ENCODE data around the gene CAMSAP3. TPM values are rescaled to one million over a fixed set of nuclear protein-coding genes. Genes with fewer than 3 reads are reported as not detected.

The CAMSAP3 gene
- total RNA-seq, 1 experiment from 2014 or later, result 28.4 TPM

- Histone ChIP-seq H2BK12ac (ENCODE audit: insufficient read length, low read depth, low read length) (no peak overlapping the region), H2BK120ac (ENCODE audit: low read depth, low read length, poor library complexity, severe bottlenecking) (no peak overlapping the region), H2BK15ac (ENCODE audit: low read depth, low read length) (no peak overlapping the region), H3K23ac (ENCODE audit: insufficient read length, low read depth, low read length) (no peak overlapping the region), H3K4ac (ENCODE audit: low read depth, low read length) (no peak overlapping the region), H3K4me2 (ENCODE audit: insufficient read depth, insufficient read length, low read length) (no peak overlapping the region), H3K23me2 (ENCODE audit: insufficient read length, low read depth, low read length, poor library complexity, severe bottlenecking) (no peaks in the 10 kb centered on the region), H3K27me3 (ENCODE audit: insufficient read depth, low read length) (peaks cover 7% of the 10 kb centered on the region; the same call in 1 of the 2 replicates), H2BK20ac (ENCODE audit: low read depth, low read length, poor library complexity, severe bottlenecking) (no peak overlapping the region), H3K79me2 (ENCODE audit: insufficient read depth, low read length) (no peaks in the 10 kb centered on the region), H3K14ac (ENCODE audit: insufficient read depth, low read length) (no peak overlapping the region), H3K56ac (ENCODE audit: insufficient read length, low read depth, low read length) (no peak overlapping the region), H3K9me3 (ENCODE audit: control insufficient read depth, low read depth, low read length) (no peaks in the 10 kb centered on the region), H4K20me1 (ENCODE audit: control insufficient read depth, insufficient read depth, insufficient read length) (no peaks in the 10 kb centered on the region), H4K91ac (ENCODE audit: insufficient read length, low read depth, low read length) (no peak overlapping the region), H3K18ac (ENCODE audit: insufficient read length, low read depth, low read length) (no peak overlapping the region), H2AFZ (ENCODE audit: low read length) (no peak overlapping the region), H3K4me1 (ENCODE audit: insufficient read depth, low read length) (no peaks in the 10 kb centered on the region), H3K9ac (ENCODE audit: extremely low read depth, insufficient read length, low read length) (no peak overlapping the region), H4K5ac (ENCODE audit: insufficient read length, low read depth, low read length) (no peak overlapping the region), H3T11ph (ENCODE audit: low read length) (no peak overlapping the region), H2BK5ac (ENCODE audit: insufficient read length, low read length) (no peak overlapping the region), H3K79me1 (ENCODE audit: insufficient read depth, low read depth, low read length, poor library complexity, severe bottlenecking) (no peaks in the 10 kb centered on the region), H4K8ac (replicated peaks; ENCODE audit: insufficient read length, low read depth, low read length) (no peak overlapping the region), H2AK5ac (ENCODE audit: insufficient read length, low read length) (no peak overlapping the region), H3K27ac (ENCODE audit: insufficient read length, low read depth, low read length) (no peak overlapping the region)
- TF ChIP-seq CTCF (conservative IDR thresholded peaks at IDR 0.05), result no peak
- DNase-seq, result no peak
- Mint-ChIP-seq H3K4me1 (peaks cover 0 to 11% of the 10 kb centered on the region in 2 experiments; a peak in 2 of 4 replicates), H3K27ac (no peak overlapping the region), H3K36me3 (ENCODE audit: insufficient read depth in 1 of 3, low read depth in 3 of 3) (peaks cover 9 to 26% (median 17%) of the 10 kb centered on the region in 3 experiments), H3K27me3 (ENCODE audit: low read depth) (peaks cover 10% of the 10 kb centered on the region), H3K9me3 (no peaks in the 10 kb centered on the region; a peak in 1 of 5 replicates), H3K4me3 (no peak overlapping the region)
- WGBS (ENCODE audit: extremely low coverage, insufficient read length, low lambda C conversion rate), result no CpG with 5 or more reads among the region's 11 CpGs
Observed at GRCh38 chr19:7640803-7641202, 45.1 kb downstream of the CAMSAP3 start.

Data from H9 (cell line).